EH (cell line): ENCODE data around the gene TEK.
A peak's percentile ranks its signal among the peaks of the same experiment; 100 is the strongest.

Experiments used
- DNase-seq: peaks from one replicate; pipeline ENCODE4 v3.0.0-alpha.2; 2015; ENCODE audit warnings: low read depth

The TEK gene

DNA sequence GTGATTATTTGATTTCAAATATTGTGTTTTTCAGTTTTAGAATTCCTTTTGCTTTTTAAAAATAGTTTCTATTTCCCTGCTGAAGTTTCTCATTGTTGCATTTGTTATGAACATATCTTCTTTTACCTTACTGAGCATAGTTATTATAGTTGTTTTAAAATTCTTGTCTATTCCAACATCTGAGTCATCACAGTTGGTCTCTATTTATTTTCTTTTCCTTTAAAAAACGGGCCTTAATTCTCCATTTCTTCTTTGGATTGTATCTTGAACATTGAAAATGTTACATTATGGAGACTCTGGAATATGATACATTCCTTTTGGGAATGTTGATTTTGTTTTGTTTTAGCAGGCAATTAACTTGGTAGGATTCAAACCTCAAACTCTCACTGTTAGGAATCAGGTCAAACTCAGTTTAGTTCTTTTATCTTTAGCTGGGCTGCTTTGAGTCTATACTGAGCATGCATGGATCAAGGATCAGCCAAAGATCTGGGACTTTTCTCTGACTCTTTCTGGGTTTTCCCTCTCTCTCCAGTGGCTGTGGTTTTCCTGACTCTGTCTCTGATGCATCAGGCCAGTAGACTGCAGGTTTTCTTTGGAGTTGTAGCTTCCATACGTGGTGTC is 70.3 kb downstream of the TEK start:
- DNase-seq, result peak; percentile 64

DNA sequence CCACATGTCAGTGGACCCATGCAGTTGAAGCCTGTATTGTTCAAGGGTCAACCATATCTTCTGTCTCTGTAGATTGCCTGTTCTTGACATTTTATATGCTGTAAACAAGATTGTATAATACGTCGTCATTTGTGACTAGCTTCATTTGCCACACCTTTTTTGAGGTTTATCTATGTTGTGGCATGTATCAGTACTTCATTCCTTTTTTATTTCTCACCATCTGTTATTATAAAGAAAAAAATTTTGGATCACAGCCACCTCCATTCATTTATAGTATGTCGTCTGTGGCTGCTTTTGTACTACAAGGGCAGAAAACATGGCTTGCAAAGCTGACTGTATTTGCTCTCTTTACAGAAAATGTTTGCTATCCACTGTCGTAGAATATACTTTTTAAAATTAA is 72.4 kb downstream of the TEK start:
- peak; percentile 62 for DNase-seq

DNA sequence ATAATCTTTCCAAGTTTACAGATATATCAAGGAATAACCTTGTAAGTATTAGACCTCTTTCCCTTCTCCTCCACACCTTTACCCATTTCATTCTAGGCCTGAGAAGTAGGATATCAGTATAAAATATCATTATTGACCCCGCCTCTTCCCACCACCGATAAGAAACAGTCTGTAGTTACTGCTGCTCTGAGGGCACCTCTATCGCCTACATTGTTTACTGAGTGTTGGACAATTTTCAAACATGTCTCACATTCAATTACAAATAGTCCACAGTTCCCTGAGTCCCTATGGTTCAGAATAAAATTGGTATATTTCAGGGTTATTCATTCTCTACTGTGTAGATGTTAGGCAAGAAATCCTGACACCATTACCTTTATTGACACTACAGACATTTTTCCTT is 73.4 kb downstream of the TEK start:
- DNase-seq, result no peak

DNA sequence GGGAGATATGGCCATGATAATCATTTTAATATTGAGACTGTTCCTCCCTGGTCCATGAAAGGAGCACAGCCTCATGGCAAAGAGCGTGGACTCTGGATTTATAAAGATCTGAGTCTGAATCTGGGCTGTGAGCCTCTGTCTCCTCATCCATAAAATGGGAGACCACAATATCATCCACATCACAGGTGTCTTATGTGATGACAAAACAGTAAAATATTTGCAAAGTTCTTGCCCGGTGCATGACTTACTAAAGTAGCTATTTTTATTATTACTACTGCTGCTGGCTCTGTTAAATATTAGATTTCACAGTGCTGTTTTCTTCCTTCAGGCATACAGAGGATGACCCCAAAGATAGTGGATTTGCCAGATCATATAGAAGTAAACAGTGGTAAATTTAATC is 74.1 kb downstream of the TEK start:
- DNase-seq, result no peak

DNA sequence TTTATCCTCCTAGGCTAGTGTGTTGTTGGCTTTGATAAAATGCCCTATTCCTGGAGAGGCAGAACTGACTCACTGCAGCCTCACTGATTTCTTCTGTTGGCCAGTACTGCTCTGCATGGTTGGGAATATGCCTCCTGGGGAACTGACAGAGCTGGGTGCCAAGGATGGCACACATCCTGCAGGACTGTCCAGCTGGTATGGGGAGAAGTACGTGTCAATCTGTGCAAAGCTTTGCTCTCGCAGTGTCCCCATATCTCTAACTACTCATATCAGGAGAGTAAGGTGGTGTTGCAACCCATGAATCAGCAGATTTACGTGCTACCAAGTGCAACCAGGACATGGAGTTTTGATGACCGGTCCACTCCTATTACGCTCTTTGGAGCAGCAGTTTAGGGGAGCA is 74.7 kb downstream of the TEK start:
- DNase-seq, result no peak

DNA sequence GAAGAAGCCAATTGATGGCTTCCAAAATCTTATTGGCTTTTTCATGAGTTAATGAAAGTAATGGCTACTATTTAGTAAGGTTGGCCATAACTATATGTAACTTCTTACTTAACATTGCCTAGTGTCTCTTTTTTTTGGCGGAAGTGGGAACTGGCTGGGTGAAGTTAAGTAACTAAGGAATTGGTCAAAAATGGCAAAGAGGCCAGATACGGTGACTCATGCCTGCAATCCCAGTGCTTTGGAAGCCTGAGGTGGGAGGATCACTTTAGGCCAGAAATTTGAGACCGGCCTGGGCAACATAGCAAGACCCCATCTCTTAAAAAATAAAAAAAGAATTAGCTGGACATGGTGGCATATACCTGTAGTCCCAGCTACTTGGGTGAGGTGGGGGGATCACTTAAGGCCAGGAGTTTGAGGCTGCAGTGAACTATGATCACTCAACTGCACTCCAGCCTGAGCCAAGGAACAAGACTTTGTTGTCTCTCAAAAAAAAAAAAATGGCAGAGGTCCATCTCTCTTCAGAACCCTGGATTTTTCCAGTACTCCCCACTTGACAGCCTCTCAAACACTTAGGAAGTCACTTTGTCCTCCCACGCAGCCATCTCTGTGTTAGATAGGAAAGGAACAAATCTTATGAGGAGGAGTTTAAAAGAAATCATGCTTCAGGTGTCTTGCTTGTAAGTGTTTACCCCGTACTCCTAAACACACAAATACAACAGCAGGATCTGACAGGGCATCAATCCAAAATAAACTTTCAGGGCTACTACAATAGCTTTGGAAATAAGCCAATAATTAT is 75.7 kb downstream of the TEK start:
- peak; percentile 28 for DNase-seq

DNA sequence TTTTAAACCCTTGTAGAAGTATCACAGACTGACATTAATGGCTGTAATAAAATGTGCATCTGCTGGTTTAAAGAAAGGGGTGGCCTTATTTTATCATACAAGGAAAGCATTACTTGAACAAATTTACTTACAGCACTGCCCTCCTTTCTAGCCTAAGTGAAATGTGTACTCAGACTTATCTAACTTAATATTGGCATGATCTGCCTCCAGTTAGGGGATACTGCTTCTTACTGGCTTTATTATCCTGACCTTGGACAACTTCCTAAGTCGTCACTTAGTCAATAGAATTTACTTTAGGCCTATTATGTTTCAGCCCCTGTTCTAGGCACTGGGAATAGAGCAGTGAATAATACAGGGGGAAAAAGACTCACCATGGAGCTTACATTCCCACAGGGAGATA is 79.4 kb downstream of the TEK start:
- no peak for DNase-seq

DNA sequence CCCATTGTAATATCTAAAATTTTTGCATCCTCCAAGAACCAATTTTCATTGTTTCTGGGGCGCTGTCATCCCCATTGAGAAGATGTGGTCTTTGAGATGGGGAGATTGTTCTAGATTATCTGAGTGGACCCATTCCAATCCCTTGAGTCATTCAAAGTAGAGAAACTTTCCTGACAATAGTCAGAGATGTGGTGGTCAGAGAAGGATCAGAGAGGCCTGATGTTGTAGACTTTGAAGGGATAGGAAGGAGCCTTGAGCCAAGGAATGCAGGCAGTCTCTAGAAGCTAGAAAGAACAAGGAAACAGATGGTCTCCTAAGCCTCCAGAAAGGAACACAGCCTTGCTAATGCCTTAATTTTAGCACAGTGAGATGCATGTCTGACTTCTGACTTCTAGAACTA is 80.4 kb downstream of the TEK start:
- peak; percentile 30 for DNase-seq

DNA sequence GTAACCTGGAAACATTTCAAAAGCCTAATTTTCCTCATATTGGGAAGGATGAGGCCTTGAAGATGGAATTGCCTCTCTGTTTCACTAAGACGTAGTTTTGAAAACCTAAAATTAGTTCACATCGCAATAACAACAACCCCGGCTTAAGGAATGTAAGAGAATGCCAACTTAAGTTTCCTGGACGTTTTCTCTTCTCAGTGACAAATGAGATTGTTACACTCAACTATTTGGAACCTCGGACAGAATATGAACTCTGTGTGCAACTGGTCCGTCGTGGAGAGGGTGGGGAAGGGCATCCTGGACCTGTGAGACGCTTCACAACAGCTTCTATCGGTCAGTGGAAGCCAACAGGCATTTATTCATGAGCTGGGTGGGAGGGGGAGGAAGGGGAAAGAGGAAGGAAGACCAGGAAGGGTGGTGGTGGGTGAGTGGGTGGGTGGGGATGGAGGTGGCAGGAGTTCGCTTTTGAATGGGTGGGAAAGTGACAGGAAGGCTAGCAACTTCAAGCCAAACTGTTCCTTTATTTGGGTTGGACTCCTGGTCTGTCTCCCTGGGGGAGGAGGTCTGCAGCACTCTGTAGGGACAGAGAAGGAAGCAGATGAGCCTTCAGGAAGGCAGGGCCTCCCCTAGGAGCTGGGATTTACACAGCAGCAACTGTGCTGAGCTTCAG is 83.4 kb downstream of the TEK start:
- DNase-seq, result no peak

DNA sequence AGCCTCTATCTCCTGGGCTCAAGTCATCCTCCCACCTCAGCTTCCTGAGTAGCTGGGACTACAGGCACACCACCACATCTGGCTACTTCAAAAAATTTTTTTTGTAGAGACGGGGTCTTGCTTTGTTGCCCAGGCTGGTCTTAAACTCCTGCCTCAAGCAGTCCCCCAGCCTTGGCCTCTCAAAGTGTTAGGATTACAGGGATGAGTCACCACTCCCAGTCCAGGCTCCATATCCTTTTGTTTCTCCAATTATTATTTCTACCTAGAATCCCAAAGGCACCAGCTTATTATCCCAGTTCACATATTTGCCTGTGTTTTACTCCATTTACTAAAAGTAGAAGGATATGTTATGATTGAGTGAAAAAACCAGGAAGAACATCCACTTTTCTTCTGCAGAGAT is 84.9 kb downstream of the TEK start:
- DNase-seq, result peak; percentile 38

DNA sequence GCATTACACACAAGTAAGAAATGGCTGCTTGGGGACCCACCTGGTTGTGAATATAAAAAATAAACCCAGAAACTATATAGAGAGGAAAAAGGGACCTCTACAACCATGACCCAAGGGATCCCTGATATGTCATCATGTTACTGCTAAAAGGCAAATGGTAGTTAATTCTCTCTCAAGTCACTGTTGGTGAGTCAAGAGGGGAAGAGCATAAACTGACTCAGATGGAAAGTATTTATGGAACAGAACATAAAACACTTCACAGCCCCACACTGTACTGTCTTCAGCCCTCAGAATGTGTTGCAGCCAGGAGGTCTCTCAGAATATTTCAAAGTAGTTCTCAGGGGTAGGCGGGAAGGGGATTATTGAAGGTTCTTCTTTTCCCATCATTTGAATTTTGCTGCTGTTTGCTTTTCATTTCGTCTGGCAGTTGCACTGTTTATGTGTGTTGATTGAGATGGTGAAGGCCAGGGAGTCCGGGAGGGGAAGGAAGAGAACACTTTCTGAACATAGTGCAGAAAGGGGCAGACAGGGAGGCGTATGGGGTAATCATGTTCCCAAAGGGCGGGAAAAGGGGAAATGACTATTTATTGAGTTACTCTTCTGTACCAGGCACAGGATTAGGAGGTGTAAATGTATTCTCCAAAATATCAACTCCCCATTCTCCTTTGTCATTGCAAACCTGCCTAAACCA is 85.5 kb downstream of the TEK start:
- peak; percentile 92 for DNase-seq

DNA sequence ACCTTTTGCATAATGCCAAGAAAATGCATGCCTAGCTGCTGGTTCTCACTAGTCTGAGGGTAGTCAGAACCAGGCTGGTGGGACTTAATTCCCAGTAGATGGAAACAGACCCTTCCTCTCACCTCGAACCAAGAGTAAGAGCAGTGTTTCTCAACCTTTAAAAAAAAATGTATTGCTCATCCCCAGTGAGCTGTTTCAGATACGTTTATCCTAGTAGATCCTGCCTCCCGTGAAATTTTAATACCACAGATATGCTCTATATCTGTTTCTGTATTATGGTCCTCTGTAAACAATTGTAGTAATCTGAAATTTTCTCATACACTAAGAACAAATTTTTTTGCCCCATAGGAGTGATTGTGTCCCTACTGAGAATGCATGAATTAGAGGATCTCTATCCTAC is 86.2 kb downstream of the TEK start:
- peak; percentile 26 for DNase-seq

DNA sequence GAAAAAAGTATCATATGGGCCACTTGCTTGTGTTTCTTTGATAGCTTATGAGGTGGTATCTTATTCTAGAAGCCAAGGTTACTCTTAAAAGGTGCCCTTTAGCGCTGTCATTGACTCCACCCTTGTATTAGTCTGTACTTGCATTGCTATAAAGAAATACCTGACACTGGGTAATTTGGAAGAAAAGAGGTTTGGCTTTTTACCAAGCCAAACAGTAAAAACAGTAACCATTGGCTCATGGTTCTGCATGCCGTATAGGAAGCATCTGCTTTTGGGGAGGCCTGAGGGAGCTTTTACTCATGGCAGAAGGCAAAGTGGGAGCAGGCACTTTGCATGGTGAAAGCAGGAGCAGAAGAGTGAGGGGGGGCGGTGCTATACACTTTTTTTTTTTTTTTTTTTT is 87.4 kb downstream of the TEK start:
- no peak for DNase-seq

DNA sequence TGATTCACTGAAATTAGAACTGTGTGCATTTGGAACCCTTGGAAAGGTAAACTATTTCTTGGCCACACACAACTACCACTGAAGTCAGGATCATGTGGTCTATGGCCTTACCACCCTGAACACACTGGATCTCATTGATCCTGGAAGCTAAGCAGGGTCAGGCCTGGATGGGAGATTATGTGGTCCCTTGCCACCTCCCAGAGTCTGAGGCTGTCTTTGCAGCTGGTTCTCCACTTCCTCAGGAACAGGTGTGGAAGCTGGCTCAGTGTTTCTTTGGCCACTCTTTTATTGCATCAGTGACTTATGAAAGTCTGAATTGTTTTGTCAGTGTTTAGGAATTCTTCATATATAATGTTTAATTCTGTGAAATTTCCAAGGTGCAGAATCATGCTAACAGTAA is 89.2 kb downstream of the TEK start:
- DNase-seq, result no peak

DNA sequence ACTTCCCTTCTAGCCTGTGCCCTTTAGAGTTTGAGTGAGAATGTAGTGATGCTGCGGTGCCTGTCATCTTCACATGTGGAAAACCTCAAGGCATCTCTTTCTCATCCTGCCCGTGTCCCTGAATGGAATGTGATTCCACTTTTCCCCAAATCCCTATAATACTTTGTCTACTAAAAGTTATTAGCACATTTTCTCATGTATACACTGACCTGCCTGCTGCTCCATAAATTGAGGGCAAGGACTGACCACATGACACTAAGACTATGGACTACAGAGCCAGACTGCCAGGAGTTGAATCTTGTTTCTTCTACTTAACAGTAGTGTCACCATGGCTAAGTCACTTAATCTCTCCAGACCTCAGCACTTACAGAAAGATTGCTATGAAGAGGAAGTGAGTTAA is 93.0 kb downstream of the TEK start:
- peak; percentile 21 for DNase-seq

DNA sequence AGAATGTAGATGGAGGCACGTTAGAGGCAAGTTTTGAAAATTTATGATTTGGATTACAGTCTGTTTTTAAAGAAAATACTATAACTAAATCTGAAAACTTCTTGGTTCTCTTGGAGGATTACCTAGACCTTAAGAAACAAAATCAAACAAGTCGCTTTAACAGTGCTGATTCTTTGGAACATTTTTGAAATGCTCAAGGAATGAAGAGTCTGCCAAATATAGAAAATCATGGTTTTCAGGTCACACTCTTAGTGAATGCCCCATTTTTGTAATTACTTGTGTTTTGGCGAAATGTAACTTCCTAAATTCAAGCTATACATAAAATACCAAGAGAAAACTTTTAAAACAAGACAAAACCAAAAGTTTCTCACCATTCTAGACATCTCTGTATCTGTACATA is 94.8 kb downstream of the TEK start:
- peak; percentile 42 for DNase-seq

DNA sequence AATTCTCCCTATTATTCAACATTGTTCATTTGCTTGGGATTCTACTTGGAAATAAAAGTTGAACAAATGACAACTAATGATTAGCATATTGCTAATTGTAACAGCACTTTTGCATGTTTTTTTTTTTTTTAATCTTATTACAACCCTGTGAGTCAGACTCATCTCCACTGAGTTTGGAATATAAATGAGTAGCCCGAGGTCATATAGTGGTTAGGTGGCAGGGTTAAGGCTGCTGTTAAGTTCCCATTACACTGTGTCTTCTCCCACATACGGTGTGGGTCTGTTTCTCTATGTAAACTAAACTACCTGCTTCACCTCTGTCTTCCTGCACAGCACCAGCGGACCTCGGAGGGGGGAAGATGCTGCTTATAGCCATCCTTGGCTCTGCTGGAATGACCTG is 95.6 kb downstream of the TEK start:
- peak; percentile 70 for DNase-seq

DNA sequence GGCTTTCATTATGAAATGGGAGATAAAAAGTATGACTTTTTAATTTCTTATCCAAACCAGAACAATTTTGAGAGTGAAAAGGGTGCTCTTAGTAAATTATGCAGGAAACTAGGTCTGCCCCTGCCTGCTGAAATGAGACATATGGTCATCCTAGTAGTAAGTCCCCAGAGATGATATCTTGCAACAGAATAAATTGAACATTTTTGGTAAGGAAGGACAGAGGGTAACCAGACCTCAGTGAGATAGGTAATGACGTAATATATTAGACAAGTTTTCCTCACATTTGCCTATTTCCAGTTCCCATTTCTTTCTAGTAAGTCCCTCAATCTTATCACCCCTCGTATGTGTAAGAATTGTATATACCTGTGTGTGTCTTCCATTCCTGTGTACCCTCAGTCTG is 96.2 kb downstream of the TEK start:
- no peak for DNase-seq

DNA sequence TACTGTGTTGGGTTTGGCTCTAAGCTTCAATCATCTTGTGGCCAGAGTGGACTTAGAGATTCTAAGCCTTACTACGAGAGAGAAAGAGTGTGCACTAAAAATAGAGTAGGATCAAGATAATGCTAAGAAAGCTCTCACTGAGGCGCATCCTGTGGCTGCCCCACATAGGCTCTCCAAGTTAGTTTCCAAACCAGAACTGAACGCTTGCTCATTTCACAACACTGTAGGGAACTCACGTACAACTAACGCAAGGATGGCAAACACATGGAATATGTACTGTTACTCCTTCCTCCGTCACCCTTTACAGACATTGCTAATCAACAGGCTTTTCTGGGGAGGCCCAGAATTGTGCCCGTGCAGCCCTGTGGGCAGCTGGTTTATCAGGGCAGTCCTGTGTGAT is 97.0 kb downstream of the TEK start:
- no peak for DNase-seq

DNA sequence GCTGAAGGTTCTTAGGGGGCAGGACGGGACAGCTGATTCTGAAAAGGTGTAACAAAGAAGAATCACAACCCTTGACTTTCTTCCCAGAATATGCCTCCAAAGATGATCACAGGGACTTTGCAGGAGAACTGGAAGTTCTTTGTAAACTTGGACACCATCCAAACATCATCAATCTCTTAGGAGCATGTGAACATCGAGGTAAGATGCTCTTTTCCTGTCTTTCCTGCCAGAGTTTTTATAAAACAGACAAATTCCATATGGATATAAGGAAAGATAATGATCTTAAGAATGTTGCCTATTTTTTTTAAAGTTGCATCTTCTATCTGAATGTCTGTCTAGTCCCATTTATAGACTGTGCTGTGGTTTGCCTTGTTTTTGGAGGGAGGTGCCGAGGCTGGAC is 100.0 kb downstream of the TEK start:
- DNase-seq, result no peak

DNA sequence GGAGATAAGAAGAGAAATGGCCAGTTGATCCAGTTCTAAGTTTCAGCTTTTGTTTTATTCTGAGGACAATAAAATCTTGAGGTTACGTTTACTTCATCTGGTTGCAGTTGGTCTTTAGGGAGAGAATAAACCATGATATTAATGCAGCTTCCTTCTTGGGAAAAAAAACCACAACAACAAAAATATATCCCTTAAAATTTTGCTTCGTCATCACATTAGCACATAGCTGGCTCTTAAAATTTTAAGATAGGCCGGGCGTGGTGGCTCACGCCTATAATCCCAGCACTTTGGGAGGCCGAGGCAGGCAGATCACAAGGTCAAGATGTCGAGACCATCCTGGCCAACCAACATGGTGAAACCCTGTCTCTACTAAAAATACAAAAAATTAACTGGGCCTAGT is 101.6 kb downstream of the TEK start:
- DNase-seq, result no peak

DNA sequence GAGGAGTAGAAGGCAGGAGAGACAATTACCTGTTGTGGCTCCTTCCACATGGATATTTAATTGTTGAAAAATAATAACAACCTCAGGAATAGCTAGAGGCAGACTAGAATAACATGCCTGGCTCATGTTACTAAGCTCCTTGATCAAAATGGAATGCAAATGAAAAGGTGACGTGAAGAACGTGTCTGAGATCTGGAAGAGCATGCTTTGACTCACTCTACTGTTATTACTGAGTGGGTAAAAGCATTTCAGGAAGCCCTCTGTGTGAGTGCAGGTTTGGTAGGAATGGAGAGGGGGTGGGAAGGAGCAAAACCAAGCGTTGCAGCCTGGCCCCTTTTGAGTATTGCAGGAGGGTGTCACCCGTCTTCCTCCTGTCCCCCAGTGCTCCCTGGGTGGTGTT is 103.2 kb downstream of the TEK start:
- DNase-seq, result no peak

DNA sequence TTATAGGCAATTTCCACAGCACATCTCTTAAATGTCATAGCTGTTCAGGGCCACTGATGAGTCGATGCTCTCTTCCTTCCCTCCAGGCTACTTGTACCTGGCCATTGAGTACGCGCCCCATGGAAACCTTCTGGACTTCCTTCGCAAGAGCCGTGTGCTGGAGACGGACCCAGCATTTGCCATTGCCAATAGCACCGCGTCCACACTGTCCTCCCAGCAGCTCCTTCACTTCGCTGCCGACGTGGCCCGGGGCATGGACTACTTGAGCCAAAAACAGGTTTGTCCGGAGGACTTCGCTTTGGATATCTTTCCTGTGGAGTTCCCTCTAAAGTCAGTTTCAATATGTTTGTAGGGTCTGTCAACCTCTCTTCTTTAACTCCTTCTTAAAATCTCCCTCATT is 103.6 kb downstream of the TEK start:
- DNase-seq, result no peak
